Measurements from ENCODE around the gene TCF20.

TCF20 gene

GRCh38 chr22:42296883-42297282, 26.4 kb upstream of the TCF20 start:
- no peak for DNase-seq (ENCODE audit: low read depth in 1 of 2, low spot score in 1 of 2)
- in situ Hi-C loops (cut with HindIII; ENCODE audit: low pct_unique_long_range_greater_than_20kb, low sequenced_read_pairs): no loop called here
- no peak for TF ChIP-seq JUND (IDR thresholded peaks at IDR 0.05; ENCODE audit: low read depth)

- in situ Hi-C loops (cut with HindIII; ENCODE audit: low pct_unique_long_range_greater_than_20kb, low sequenced_read_pairs): no loop called here
- no peak for TF ChIP-seq JUND (IDR thresholded peaks at IDR 0.05; ENCODE audit: low read depth)
- no peak for DNase-seq (ENCODE audit: low read depth in 1 of 2, low spot score in 1 of 2)
These were observed 26.0 kb upstream of the TCF20 start for GRCh38 chr22:42296381-42296853.

- in situ Hi-C loops (cut with HindIII; ENCODE audit: low pct_unique_long_range_greater_than_20kb, low sequenced_read_pairs): no loop called here
- peak; percentile 79 to 80 for DNase-seq (ENCODE audit: low read depth in 1 of 2, low spot score in 1 of 2)
- TF ChIP-seq JUND (IDR thresholded peaks at IDR 0.05; ENCODE audit: low read depth): no peak
These were observed 23.9 kb upstream of the TCF20 start for GRCh38 chr22:42294034-42294985.

GRCh38 chr22:42292732-42293520, 22.5 kb upstream of the TCF20 start:
- DNase-seq (ENCODE audit: low read depth in 1 of 2, low spot score in 1 of 2): peak; percentile 26 to 70
- in situ Hi-C loops (cut with HindIII; ENCODE audit: low pct_unique_long_range_greater_than_20kb, low sequenced_read_pairs): no loop called here
- TF ChIP-seq JUND (IDR thresholded peaks at IDR 0.05; ENCODE audit: low read depth): no peak

GRCh38 chr22:42291287-42291686, 20.8 kb upstream of the TCF20 start:
- no peak for DNase-seq (ENCODE audit: low read depth in 1 of 2, low spot score in 1 of 2)
- in situ Hi-C loops (cut with HindIII; ENCODE audit: low pct_unique_long_range_greater_than_20kb, low sequenced_read_pairs): no loop called here
- TF ChIP-seq JUND (IDR thresholded peaks at IDR 0.05; ENCODE audit: low read depth): no peak

GRCh38 chr22:42289671-42290541, 19.5 kb upstream of the TCF20 start:
- TF ChIP-seq JUND (IDR thresholded peaks at IDR 0.05; ENCODE audit: low read depth): no peak
- in situ Hi-C loops (cut with HindIII; ENCODE audit: low pct_unique_long_range_greater_than_20kb, low sequenced_read_pairs): no loop called here
- DNase-seq (ENCODE audit: low read depth in 1 of 2, low spot score in 1 of 2): no peak

GRCh38 chr22:42288791-42289190, 18.3 kb upstream of the TCF20 start:
- DNase-seq (ENCODE audit: low read depth in 1 of 2, low spot score in 1 of 2): peak in 1 of 2 experiments; percentile 11
- TF ChIP-seq JUND (IDR thresholded peaks at IDR 0.05; ENCODE audit: low read depth): no peak
- in situ Hi-C loops (cut with HindIII; ENCODE audit: low pct_unique_long_range_greater_than_20kb, low sequenced_read_pairs): no loop called here

GRCh38 chr22:42287174-42287890, 16.9 kb upstream of the TCF20 start:
- DNase-seq (ENCODE audit: low read depth in 1 of 2, low spot score in 1 of 2): no peak
- TF ChIP-seq JUND (IDR thresholded peaks at IDR 0.05; ENCODE audit: low read depth): no peak
- in situ Hi-C loops (cut with HindIII; ENCODE audit: low pct_unique_long_range_greater_than_20kb, low sequenced_read_pairs): no loop called here

- no peak for DNase-seq (ENCODE audit: low read depth in 1 of 2, low spot score in 1 of 2)
- in situ Hi-C loops (cut with HindIII; ENCODE audit: low pct_unique_long_range_greater_than_20kb, low sequenced_read_pairs): no loop called here
- TF ChIP-seq JUND (IDR thresholded peaks at IDR 0.05; ENCODE audit: low read depth): no peak
These were observed 15.8 kb upstream of the TCF20 start for GRCh38 chr22:42286205-42286604.

GRCh38 chr22:42285604-42286003, 15.2 kb upstream of the TCF20 start:
- no peak for TF ChIP-seq JUND (IDR thresholded peaks at IDR 0.05; ENCODE audit: low read depth)
- no peak for DNase-seq (ENCODE audit: low read depth in 1 of 2, low spot score in 1 of 2)
- in situ Hi-C loops (cut with HindIII; ENCODE audit: low pct_unique_long_range_greater_than_20kb, low sequenced_read_pairs): no loop called here

GRCh38 chr22:42284643-42285181, 14.3 kb upstream of the TCF20 start:
- no peak for DNase-seq (ENCODE audit: low read depth in 1 of 2, low spot score in 1 of 2)
- TF ChIP-seq JUND (IDR thresholded peaks at IDR 0.05; ENCODE audit: low read depth): no peak
- in situ Hi-C loops (cut with HindIII; ENCODE audit: low pct_unique_long_range_greater_than_20kb, low sequenced_read_pairs): no loop called here
